ENCODE results near the gene EHF. TPM values are rescaled to one million over a fixed set of nuclear protein-coding genes. Genes with fewer than 3 reads are reported as not detected.
A peak's percentile ranks its signal among the peaks of the same experiment; 100 is the strongest.

Gene EHF
- total RNA-seq, 2 donors from 2014 or later, result 0.22 TPM; not detected in 1

DNA sequence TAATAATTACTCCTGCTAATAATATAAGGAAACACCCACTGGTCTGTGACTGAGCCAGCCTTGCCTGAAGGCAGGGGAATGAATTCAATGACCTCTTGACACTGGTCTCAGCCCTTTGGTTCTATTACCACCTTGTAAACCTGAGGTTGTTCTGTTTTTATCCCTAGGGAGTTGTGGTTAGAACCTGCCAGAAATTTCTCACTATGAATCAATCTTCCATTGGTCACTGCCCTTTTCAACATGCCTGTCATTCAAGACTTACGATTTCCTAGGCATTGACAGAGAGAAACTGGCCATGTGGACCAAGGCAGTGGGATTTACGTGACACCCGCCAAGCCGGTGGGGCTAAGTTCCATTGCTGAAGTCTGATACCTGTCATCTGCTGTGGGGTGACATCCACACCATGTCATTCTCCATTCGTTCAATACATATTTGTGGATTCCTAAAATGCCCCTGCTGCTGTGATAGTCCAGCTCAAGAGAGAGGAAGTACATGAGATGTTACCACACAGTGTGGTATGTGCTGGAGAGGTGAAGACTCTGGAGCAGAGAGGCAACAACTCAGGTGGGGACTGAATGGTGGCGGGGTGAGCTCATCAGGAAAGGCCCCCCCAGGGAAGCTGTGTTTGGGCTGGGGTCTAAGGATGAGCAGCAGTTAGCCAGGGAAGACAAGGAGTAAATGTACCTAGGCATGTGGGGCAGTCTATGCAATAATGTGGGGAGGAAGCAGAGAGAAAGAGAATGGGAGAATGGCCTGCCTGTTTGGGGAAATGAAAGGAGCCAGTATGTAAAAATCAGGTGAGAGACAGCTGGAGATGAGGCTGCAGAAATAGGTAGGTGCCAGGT is 15.2 kb upstream of the EHF start:
- Histone ChIP-seq H3K4me1 (ENCODE audit: control insufficient read depth, insufficient read depth, low read length) (peaks cover 13% of the 10 kb centered on the region), H3K36me3 (ENCODE audit: control insufficient read depth, insufficient read depth, low read length) (no peaks in the 10 kb centered on the region), H3K27ac (ENCODE audit: low read depth, low read length) (no peak overlapping the region), H3K27me3 (ENCODE audit: control insufficient read depth, insufficient read depth, low read length, poor library complexity, severe bottlenecking) (no peaks in the 10 kb centered on the region), H3K4me3 (ENCODE audit: low read length) (no peak overlapping the region), H3K9me3 (ENCODE audit: control insufficient read depth, low read length) (no peaks in the 10 kb centered on the region), H3K9ac (ENCODE audit: extremely low read depth, low read length, poor library complexity, severe bottlenecking) (no peak overlapping the region)
- peaks cover 54% of the 10 kb centered on the region for H3K4me1 Mint-ChIP-seq
- WGBS, 2 experiments (ENCODE audit: insufficient coverage in 1 of 2, insufficient read length in 1 of 2), result 93 to 96% methylated on average over 5 to 6 of the region's 6 CpGs
- no peaks in the 10 kb centered on the region for H3K36me3 Mint-ChIP-seq (ENCODE audit: low read depth)
- no peaks in the 10 kb centered on the region for H3K9me3 Mint-ChIP-seq
- H3K4me3 Mint-ChIP-seq, result no peak overlapping the region
- TF ChIP-seq, protein P1, sequence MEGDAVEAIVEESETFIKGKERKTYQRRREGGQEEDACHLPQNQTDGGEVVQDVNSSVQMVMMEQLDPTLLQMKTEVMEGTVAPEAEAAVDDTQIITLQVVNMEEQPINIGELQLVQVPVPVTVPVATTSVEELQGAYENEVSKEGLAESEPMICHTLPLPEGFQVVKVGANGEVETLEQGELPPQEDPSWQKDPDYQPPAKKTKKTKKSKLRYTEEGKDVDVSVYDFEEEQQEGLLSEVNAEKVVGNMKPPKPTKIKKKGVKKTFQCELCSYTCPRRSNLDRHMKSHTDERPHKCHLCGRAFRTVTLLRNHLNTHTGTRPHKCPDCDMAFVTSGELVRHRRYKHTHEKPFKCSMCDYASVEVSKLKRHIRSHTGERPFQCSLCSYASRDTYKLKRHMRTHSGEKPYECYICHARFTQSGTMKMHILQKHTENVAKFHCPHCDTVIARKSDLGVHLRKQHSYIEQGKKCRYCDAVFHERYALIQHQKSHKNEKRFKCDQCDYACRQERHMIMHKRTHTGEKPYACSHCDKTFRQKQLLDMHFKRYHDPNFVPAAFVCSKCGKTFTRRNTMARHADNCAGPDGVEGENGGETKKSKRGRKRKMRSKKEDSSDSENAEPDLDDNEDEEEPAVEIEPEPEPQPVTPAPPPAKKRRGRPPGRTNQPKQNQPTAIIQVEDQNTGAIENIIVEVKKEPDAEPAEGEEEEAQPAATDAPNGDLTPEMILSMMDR (conservative IDR thresholded peaks at IDR 0.05), result no peak
- DNase-seq, result no peak
- H3K27me3 Mint-ChIP-seq (ENCODE audit: insufficient read depth), result peaks cover 4% of the 10 kb centered on the region
- H3K27ac Mint-ChIP-seq, result no peak overlapping the region

DNA sequence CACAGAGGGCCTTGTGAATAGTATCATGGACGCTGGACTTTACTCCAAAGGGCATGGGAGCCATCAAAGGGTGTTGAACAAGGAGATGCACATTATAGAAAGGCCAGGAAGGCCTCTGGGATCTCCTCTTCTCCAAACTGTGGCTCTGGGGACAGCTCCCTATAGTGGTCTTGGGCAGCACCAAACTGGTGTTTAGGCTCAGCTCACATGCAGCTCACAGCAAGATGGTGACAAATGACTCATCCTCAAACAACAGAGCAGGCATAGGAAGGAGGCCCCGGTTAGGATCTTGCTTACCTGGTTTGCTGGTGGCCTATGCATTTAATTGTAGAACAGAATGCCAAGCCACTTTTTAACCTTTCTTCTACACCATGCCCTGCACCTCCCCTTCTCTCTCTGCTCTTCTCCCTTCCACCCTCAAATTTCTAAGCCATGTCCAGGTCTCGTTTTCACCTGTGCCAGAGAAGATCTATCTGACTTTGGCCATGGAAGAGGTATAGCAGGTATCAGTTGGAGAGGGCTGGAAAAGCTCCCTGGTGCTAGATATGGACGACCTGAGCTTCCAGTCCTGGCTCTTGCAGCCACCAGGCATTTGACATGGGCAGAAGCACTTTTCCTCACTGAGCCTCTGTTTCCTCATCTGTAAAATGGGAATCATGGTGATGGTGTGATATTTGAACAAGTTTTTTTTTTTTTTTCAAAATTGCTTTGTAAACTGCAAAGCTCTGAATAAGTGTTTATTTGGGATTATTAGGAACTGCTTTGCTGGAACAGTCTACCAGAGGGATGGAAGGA is 14.4 kb upstream of the EHF start:
- peaks cover 4% of the 10 kb centered on the region for H3K27me3 Mint-ChIP-seq (ENCODE audit: insufficient read depth)
- peak; percentile 65 for DNase-seq
- H3K4me1 Mint-ChIP-seq, result peaks cover 46% of the 10 kb centered on the region
- no peak overlapping the region for H3K27ac Mint-ChIP-seq
- H3K36me3 Mint-ChIP-seq (ENCODE audit: low read depth), result no peaks in the 10 kb centered on the region
- no peak overlapping the region for H3K4me3 Mint-ChIP-seq
- 68% methylated on average over 4 of the region's 4 CpGs for WGBS, 2 experiments (ENCODE audit: insufficient coverage in 1 of 2, insufficient read length in 1 of 2)
- Histone ChIP-seq H3K27me3 (ENCODE audit: control insufficient read depth, insufficient read depth, low read length, poor library complexity, severe bottlenecking) (no peaks in the 10 kb centered on the region), H3K27ac (ENCODE audit: low read depth, low read length) (no peak overlapping the region), H3K4me1 (ENCODE audit: control insufficient read depth, insufficient read depth, low read length) (peaks cover 9% of the 10 kb centered on the region), H3K4me3 (ENCODE audit: low read length) (no peak overlapping the region), H3K9me3 (ENCODE audit: control insufficient read depth, low read length) (no peaks in the 10 kb centered on the region), H3K9ac (ENCODE audit: extremely low read depth, low read length, poor library complexity, severe bottlenecking) (no peak overlapping the region), H3K36me3 (ENCODE audit: control insufficient read depth, insufficient read depth, low read length) (no peaks in the 10 kb centered on the region)
- TF ChIP-seq, protein P1 (conservative IDR thresholded peaks at IDR 0.05), result no peak
- H3K9me3 Mint-ChIP-seq, result no peaks in the 10 kb centered on the region

DNA sequence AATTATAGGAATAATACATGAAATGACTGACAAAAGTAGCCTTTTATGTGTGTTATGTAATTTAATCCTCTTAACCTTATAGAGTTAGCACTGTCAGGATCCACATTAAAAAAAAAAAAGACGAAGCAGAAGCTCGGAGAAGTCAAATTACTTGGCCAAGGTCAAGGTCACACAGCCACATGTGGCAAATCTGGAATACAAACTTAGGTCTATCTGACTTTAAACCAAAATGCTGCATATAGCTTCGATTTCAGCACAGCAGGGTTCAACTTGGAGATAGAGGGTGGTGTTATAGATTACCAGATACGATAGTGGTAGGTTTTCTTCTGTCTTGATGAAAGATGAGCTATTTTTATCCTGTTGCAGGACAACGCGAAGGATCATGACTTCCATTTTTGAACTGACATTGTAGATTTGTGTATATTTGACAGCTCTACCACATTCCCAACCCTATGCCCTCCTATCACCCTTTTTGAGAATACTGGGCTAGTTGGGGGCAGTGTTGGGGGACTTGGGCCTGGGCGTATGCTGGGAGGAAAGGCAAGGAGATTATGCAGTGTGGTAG is 11.6 kb upstream of the EHF start:
- Mint-ChIP-seq H3K4me1 (peaks cover 39% of the 10 kb centered on the region), H3K4me3 (no peak overlapping the region), H3K27me3 (ENCODE audit: insufficient read depth) (peaks cover 4% of the 10 kb centered on the region), H3K27ac (no peak overlapping the region), H3K9me3 (no peaks in the 10 kb centered on the region), H3K36me3 (ENCODE audit: low read depth) (no peaks in the 10 kb centered on the region)
- no peak for DNase-seq
- WGBS, 2 experiments (ENCODE audit: insufficient coverage in 1 of 2, insufficient read length in 1 of 2), result 89 to 96% methylated on average over 3 to 6 of the region's 7 CpGs
- H3K27me3 ChIP-seq (ENCODE audit: control insufficient read depth, insufficient read depth, low read length, poor library complexity, severe bottlenecking), result no peaks in the 10 kb centered on the region
- peak overlapping the region; percentile 46 for H3K27ac ChIP-seq (ENCODE audit: low read depth, low read length)
- H3K9ac ChIP-seq (ENCODE audit: extremely low read depth, low read length, poor library complexity, severe bottlenecking), result no peak overlapping the region
- no peak overlapping the region for H3K4me3 ChIP-seq (ENCODE audit: low read length)
- H3K4me1 ChIP-seq (ENCODE audit: control insufficient read depth, insufficient read depth, low read length), result peaks cover 6% of the 10 kb centered on the region
- H3K9me3 ChIP-seq (ENCODE audit: control insufficient read depth, low read length), result no peaks in the 10 kb centered on the region
- TF ChIP-seq, protein P1 (conservative IDR thresholded peaks at IDR 0.05), result no peak
- no peaks in the 10 kb centered on the region for H3K36me3 ChIP-seq (ENCODE audit: control insufficient read depth, insufficient read depth, low read length)
